ENCODE data around the gene EMCN. TPM values are rescaled to one million over a fixed set of nuclear protein-coding genes. Genes with fewer than 3 reads are reported as not detected.
"Not testable (repeated sequence)": the region's sequence is repeated elsewhere in the genome, so short reads cannot be mapped to it uniquely, and the experiment has no call there.

The EMCN gene
- total RNA-seq, 1 donor from 2014 or later, result 34.1 TPM

- not testable (repeated sequence) for DNase-seq (ENCODE audit: low read depth in 2 of 2)
Observed at GRCh38 chr4:100380401-100380800, 137.4 kb downstream of the EMCN start.

GRCh38 chr4:100379583-100380105 is 138.2 kb downstream of the EMCN start:
- DNase-seq (ENCODE audit: low read depth in 2 of 2), result no peak

- DNase-seq (ENCODE audit: low read depth in 2 of 2), result peak; percentile 20 to 26
Observed at GRCh38 chr4:100372432-100372831, 145.4 kb downstream of the EMCN start.

GRCh38 chr4:100369871-100370270 is 148.0 kb downstream of the EMCN start:
- DNase-seq (ENCODE audit: low read depth in 2 of 2), result no peak

- DNase-seq (ENCODE audit: low read depth in 2 of 2), result peak in 1 of 2 donors; percentile 89
Observed at GRCh38 chr4:100367451-100367850, 150.4 kb downstream of the EMCN start.

- DNase-seq (ENCODE audit: low read depth in 2 of 2), result peak in 1 of 2 donors; percentile 6
Observed at GRCh38 chr4:100366213-100366612, 151.6 kb downstream of the EMCN start.

GRCh38 chr4:100362366-100362765 is 155.5 kb downstream of the EMCN start:
- DNase-seq (ENCODE audit: low read depth in 2 of 2), result peak; percentile 33 to 85

- no peak for DNase-seq (ENCODE audit: low read depth in 2 of 2)
Observed at GRCh38 chr4:100361336-100361735, 156.5 kb downstream of the EMCN start.

- no peak for DNase-seq (ENCODE audit: low read depth in 2 of 2)
Observed at GRCh38 chr4:100360211-100360610, 157.6 kb downstream of the EMCN start.

GRCh38 chr4:100359441-100359840 is 158.4 kb downstream of the EMCN start:
- DNase-seq (ENCODE audit: low read depth in 2 of 2), result peak in 1 of 2 donors; percentile 11

GRCh38 chr4:100357542-100357941 is 160.3 kb downstream of the EMCN start:
- no peak for DNase-seq (ENCODE audit: low read depth in 2 of 2)

GRCh38 chr4:100356172-100356571 is 161.7 kb downstream of the EMCN start:
- DNase-seq (ENCODE audit: low read depth in 2 of 2), result peak in 1 of 2 donors; percentile 8

GRCh38 chr4:100352352-100352751 is 165.5 kb downstream of the EMCN start:
- not testable (repeated sequence) for DNase-seq (ENCODE audit: low read depth in 2 of 2)

GRCh38 chr4:100348473-100348872 is 169.3 kb downstream of the EMCN start:
- DNase-seq (ENCODE audit: low read depth in 2 of 2), result peak; percentile 36 to 88

- DNase-seq (ENCODE audit: low read depth in 2 of 2), result peak in 1 of 2 donors; percentile 3
Observed at GRCh38 chr4:100347241-100347640, 170.6 kb downstream of the EMCN start.

- no peak for DNase-seq (ENCODE audit: low read depth in 2 of 2)
Observed at GRCh38 chr4:100345585-100345984, 172.2 kb downstream of the EMCN start.
